NCI-H748 treated with DMSO at 0.1 percent for 48 hours (cell line): ENCODE data around the gene YEATS2.

ENCODE experiments used
- DNase-seq: peaks from one replicate; lab custom pipeline; 2025; lab: John Stamatoyannopoulos, UW

Gene YEATS2

GRCh38 chr3:183812761-183813445 is 115.3 kb downstream of the YEATS2 start:
- DNase-seq = no peak

GRCh38 chr3:183814240-183814639 is 116.6 kb downstream of the YEATS2 start:
- DNase-seq = no peak

- no peak for DNase-seq
Measured at GRCh38 chr3:183815563-183815940, 118.0 kb downstream of the YEATS2 start.

- no peak for DNase-seq
Measured at GRCh38 chr3:183815951-183816475, 118.4 kb downstream of the YEATS2 start.

- DNase-seq = no peak
Measured at GRCh38 chr3:183816681-183817510, 119.3 kb downstream of the YEATS2 start.

GRCh38 chr3:183817639-183818038 is 120.0 kb downstream of the YEATS2 start:
- no peak for DNase-seq

- no peak for DNase-seq
Measured at GRCh38 chr3:183818041-183818620, 120.5 kb downstream of the YEATS2 start.

- no peak for DNase-seq
Measured at GRCh38 chr3:183818706-183819624, 121.4 kb downstream of the YEATS2 start.

- DNase-seq = no peak
Measured at GRCh38 chr3:183819831-183820230, 122.2 kb downstream of the YEATS2 start.

- DNase-seq = no peak
Measured at GRCh38 chr3:183822631-183823030, 125.0 kb downstream of the YEATS2 start.

- peak; percentile 19 for DNase-seq
Measured at GRCh38 chr3:183823963-183824362, 126.4 kb downstream of the YEATS2 start.

- no peak for DNase-seq
Measured at GRCh38 chr3:183824761-183825455, 127.3 kb downstream of the YEATS2 start.

- no peak for DNase-seq
Measured at GRCh38 chr3:183825456-183826161, 128.0 kb downstream of the YEATS2 start, which contains the start of gene MAP6D1. MAP6D1 (minus strand) TSS chr3:183825577; CDS start chr3:183825547, 30 bp downstream.

- DNase-seq = no peak
Measured at GRCh38 chr3:183826448-183827250, 129.1 kb downstream of the YEATS2 start.

GRCh38 chr3:183827809-183828537 is 130.4 kb downstream of the YEATS2 start:
- DNase-seq = no peak

- DNase-seq = no peak
Measured at GRCh38 chr3:183828538-183828870, 130.9 kb downstream of the YEATS2 start.

GRCh38 chr3:183829466-183829865 is 131.9 kb downstream of the YEATS2 start:
- no peak for DNase-seq

- DNase-seq = no peak
Measured at GRCh38 chr3:183830187-183830586, 132.6 kb downstream of the YEATS2 start.

- DNase-seq = no peak
Measured at GRCh38 chr3:183833516-183833915, 135.9 kb downstream of the YEATS2 start.
